AG04450 (cell line): ENCODE data around the gene MIPEP. TPM values are rescaled to one million over a fixed set of nuclear protein-coding genes. Genes with fewer than 3 reads are reported as not detected.

Experiments
- CTCF ChIA-PET: fragments of 300-600, 350-600 bp; formaldehyde crosslinking; extraction: SDS; loops from one replicate; lab custom pipeline; 2022; ENCODE audit warnings: antibody characterized with exemption, inconsistent platforms; lab: Charles Lee
- POLR2A ChIA-PET: fragments of 350-600 bp; formaldehyde crosslinking; extraction: SDS; loops from one replicate; lab custom pipeline; 2021; ENCODE audit warnings: antibody characterized with exemption, inconsistent platforms; lab: Yijun Ruan, JAX
- DNase-seq: peaks from one replicate; pipeline ENCODE4 v3.0.0-alpha.2; 2011; ENCODE audit warnings: low read depth, low spot score
- H3K27ac ChIP-seq: one replicate; pipeline ENCODE4 v1.5.1; 2012; ENCODE audit warnings: low read depth, low read length, control low read depth
- H3K27me3 ChIP-seq: one replicate; pipeline ENCODE4 v1.6.0; 2012; ENCODE audit warnings: low read length; ENCODE audit not compliant: control insufficient read depth, insufficient read depth
- H3K4me3 ChIP-seq: 2 replicates; pipeline ENCODE4 v1.5.1; 2011; ENCODE audit warnings: mild to moderate bottlenecking, low read depth, low read length, control low read depth
- H3K9me3 ChIP-seq: 2 replicates; pipeline ENCODE4 v1.5.1; 2012; ENCODE audit warnings: low read length; ENCODE audit not compliant: control insufficient read depth, insufficient read depth
- polyA plus RNA-seq: library from polyadenylated mRNA; depleted of rRNA; stranded (reverse); fragments of >200 nt; gene quantifications from 2 replicates; pipeline ENCODE4 v1.2.3, GENCODE V29; 2011
- TF ChIP-seq, protein P1 (sequence below): IDR thresholded peaks from 2 replicates; pipeline ENCODE4 v1.5.1; 2011; ENCODE audit warnings: low read depth, low read length, control low read depth, inconsistent platforms

MIPEP gene
- polyA plus RNA-seq, 1 experiment, result 40.8 TPM

DNA sequence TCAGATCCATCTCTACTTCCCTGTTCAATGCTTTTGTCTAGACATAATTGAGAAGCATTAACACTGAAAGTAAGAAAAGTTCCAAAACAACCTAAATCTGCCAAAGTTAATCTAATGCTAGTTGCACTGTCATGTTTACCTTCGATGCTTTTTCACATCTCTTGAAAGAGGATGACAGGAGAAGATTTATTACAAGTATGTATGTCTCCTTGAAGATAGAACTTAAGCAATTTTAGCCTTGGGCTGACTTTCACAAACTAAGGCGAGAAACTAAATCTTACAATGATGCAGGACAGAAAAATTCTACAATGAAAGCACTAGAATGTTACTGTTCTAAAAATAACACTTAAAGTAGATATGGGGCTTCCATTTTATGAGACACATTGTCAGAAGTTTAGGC, 64.0 kb downstream of the MIPEP start:
- ChIA-PET CTCF (no interaction called here), POLR2A (no interaction called here)
- Histone ChIP-seq H3K9me3 (peaks cover 8% of the 10 kb centered on the region; the same call in 1 of the 2 replicates), H3K4me3 (no peak overlapping the region), H3K27ac (no peak overlapping the region), H3K27me3 (no peaks in the 10 kb centered on the region)
- TF ChIP-seq, protein P1, sequence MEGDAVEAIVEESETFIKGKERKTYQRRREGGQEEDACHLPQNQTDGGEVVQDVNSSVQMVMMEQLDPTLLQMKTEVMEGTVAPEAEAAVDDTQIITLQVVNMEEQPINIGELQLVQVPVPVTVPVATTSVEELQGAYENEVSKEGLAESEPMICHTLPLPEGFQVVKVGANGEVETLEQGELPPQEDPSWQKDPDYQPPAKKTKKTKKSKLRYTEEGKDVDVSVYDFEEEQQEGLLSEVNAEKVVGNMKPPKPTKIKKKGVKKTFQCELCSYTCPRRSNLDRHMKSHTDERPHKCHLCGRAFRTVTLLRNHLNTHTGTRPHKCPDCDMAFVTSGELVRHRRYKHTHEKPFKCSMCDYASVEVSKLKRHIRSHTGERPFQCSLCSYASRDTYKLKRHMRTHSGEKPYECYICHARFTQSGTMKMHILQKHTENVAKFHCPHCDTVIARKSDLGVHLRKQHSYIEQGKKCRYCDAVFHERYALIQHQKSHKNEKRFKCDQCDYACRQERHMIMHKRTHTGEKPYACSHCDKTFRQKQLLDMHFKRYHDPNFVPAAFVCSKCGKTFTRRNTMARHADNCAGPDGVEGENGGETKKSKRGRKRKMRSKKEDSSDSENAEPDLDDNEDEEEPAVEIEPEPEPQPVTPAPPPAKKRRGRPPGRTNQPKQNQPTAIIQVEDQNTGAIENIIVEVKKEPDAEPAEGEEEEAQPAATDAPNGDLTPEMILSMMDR, result no peak
- no peak for DNase-seq

DNA sequence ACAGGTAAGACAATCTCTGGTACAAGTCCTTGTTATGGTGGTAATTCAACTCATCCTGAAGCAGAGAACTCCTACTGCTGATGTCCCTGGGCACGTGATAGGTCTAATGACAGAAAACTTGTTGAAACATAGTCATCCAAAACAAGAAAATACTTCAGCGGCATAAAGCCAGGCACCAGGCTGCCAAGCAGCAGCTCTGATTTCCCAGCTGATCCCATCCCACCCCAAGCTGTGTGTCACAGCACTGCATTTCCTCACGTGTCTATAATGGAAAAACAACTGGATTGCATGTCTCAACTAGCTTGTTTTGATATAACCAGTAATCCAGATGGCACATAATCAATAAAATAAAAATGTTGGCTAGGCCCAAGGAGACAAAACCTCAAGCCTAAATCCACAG, 64.8 kb downstream of the MIPEP start:
- CTCF ChIA-PET, result no interaction called here
- TF ChIP-seq, protein P1, result no peak
- Histone ChIP-seq H3K9me3 (peaks cover 8% of the 10 kb centered on the region; the same call in 1 of the 2 replicates), H3K27ac (no peak overlapping the region), H3K4me3 (no peak overlapping the region), H3K27me3 (no peaks in the 10 kb centered on the region)
- DNase-seq, result no peak
- POLR2A ChIA-PET, result no interaction called here

DNA sequence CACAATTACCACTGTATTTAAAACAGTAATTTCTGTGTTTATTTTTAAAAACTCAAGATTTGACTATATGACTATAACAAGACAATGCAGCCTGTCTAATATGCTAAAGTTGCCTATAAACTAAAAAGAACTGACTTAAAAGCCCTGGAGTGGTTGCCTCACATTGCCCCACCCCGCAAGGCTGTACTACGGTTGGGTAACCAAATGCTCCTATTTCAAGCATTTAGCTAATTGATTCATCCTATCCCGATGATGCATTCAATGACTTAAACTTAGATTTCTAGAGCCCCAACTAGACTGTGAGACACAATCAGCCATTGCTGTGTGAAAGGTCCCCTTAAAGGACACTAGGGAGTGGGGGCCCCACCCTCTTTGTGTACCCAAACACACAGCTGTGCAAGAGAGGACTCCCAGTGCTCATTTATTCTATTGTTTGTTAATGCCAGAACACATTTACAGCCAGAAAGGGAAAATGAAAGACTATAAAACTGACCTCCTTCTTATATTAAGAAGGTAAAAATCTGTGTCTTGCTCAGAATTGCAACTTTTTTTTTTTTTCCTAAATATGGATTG, 66.9 kb downstream of the MIPEP start:
- TF ChIP-seq, protein P1, result no peak
- H3K27me3 ChIP-seq, result no peaks in the 10 kb centered on the region
- H3K9me3 ChIP-seq, result peaks cover 8% of the 10 kb centered on the region; the same call in 1 of the 2 replicates
- H3K27ac ChIP-seq, result no peak overlapping the region
- H3K4me3 ChIP-seq, result no peak overlapping the region
- ChIA-PET POLR2A (no interaction called here), CTCF (no interaction called here)
- DNase-seq, result no peak

DNA sequence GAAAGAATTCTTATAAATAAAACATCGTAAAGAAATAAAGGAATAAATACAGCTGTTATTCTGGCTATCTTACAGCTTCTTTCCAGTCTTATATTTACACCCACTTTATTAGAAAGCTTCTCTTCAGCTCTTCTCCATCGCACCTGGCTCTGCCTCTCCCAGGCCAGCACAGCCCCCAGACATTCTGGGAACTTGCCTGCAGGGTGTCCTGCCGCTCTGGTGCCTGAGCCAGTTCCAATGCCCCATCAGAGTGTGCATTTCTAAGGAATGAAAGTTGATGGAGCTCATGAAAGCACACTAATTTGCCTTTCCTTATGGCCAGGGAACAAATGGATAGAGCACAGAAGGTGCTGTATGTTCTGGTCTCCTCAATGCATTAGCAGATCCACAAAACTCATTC, 68.7 kb downstream of the MIPEP start:
- TF ChIP-seq, protein P1, result no peak
- no peaks in the 10 kb centered on the region for H3K27me3 ChIP-seq
- no peak for DNase-seq
- no peak overlapping the region for H3K4me3 ChIP-seq
- H3K27ac ChIP-seq, result no peak overlapping the region
- peaks cover 8% of the 10 kb centered on the region; the same call in 1 of the 2 replicates for H3K9me3 ChIP-seq
- ChIA-PET POLR2A (no interaction called here), CTCF (no interaction called here)

DNA sequence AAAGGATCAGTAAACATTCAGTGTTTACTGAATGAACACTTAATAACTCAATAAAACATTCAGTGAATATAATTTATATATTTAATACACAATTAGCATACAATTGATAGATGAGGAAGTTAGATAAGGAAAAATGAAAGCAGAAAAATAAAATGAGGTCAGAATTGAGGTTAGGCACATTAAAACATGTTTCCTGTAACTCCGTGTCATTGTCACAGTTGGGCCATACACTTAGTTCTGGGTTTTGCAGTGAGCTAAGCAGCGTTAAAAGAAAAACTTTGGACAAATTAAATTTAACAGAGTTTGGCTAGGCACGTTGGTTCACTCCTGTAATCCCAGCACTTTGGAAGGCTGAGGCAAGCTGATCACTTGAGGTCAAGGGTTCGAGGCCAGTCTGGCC, 71.4 kb downstream of the MIPEP start:
- Histone ChIP-seq H3K4me3 (no peak overlapping the region), H3K27me3 (no peaks in the 10 kb centered on the region), H3K27ac (no peak overlapping the region), H3K9me3 (no peaks in the 10 kb centered on the region)
- ChIA-PET POLR2A (no interaction called here), CTCF (no interaction called here)
- TF ChIP-seq, protein P1, result no peak
- no peak for DNase-seq
